Occipital lobe (tissue), 2 donors: ENCODE results near the gene ZMYND8. TPM values are rescaled to one million over a fixed set of nuclear protein-coding genes. Genes with fewer than 3 reads are reported as not detected.
"Not testable (repeated sequence)": the region's sequence is repeated elsewhere in the genome, so short reads cannot be mapped to it uniquely, and the experiment has no call there.

Source experiments
- DNase-seq: peaks from one replicate; lab custom pipeline; 2025; lab: John Stamatoyannopoulos, UW
- total RNA-seq: library from RNA; depleted of rRNA; stranded (reverse); fragments of >200 nt; gene quantifications from one replicate; pipeline ENCODE4 v1.2.3, GENCODE V29; 2014

The ZMYND8 gene
- total RNA-seq, 1 donor from 2014 or later, result 58.6 TPM

- DNase-seq, result no peak
Observed at GRCh38 chr20:47286681-47287080, 69.8 kb downstream of the ZMYND8 start.

DNA sequence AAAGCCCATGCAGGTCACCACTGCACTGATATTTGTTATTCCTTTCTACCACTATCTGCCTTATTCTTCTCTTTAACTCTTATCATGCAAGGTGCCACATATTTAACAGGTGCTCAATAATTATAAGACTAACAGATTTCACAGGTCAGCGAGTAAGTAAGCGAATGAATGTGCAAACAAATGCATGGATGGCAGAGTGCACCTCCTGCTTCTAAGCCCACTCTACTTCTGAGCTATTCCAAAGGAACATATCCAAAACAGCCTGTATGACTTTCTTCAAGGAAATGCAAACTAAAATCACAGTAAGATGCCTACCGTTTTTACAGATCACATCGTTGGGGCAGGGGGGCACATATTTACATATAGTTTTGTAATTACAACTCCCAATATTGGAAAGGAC is 71.3 kb downstream of the ZMYND8 start:
- no peak for DNase-seq

GRCh38 chr20:47284373-47284772 is 72.1 kb downstream of the ZMYND8 start:
- no peak for DNase-seq

- DNase-seq, result no peak
Observed at GRCh38 chr20:47283411-47283810, 73.1 kb downstream of the ZMYND8 start.

GRCh38 chr20:47282864-47283263 is 73.6 kb downstream of the ZMYND8 start:
- no peak for DNase-seq

DNA sequence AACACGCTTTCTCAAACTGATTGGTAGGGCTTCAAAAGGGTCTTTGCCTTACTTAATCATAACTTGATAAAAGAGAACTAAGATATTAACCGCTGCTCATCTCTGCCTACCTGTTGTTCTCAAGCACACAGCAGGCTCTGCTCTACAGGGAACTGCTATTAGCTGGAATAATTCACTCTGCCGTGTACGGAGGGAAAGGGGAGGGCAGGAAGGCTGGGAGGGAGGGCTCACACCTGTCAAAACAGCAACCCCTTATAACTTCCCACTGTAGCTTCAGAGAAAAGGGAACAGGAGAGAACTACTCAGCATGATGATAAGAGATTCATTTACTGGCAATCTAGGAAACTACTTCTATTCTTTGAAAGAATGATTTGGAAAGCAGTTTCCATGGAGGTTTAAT is 75.1 kb downstream of the ZMYND8 start:
- DNase-seq, result no peak

- DNase-seq, result no peak
Observed at GRCh38 chr20:47280668-47281067, 75.8 kb downstream of the ZMYND8 start.

DNA sequence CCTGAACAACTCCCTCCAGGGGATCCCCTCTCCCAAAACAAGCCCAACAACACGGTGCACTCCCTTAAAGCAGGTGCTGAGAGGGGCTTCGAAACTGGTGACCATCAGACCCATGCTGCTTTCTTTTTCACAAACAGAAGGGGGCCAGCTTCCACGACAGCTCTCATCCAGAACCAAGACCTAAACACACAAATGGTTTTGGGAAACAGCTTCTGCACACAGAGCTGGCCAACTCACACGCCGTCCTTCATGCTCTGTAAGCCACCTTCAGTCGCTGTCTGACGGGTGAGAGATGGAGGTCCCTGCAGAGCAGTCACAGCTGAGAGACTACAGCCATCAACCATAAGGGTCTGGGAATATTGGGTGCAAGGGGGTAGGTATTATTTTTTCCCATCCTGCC is 76.3 kb downstream of the ZMYND8 start:
- DNase-seq, result no peak

DNA sequence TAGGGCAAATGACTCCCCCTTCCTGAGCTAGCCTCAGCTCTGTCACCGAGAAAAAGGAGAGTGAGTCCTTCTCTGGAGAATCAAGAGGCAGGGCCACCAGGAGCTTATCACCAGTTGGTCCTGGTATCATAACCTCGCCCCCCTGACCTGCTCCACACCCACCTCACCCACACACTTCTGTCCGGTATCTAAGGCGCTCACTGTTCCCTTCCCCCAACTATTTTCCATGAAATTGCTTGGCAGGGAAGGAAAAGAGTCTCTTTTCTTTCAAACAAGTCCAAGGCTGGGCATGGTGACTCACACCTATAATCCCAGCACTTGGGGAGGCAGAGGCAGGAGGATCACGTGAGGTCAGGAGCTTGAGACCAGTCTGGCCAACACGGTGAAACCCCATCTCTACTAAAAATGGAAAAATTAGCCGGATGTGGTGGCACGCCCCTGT is 77.6 kb downstream of the ZMYND8 start:
- DNase-seq, result no peak

DNA sequence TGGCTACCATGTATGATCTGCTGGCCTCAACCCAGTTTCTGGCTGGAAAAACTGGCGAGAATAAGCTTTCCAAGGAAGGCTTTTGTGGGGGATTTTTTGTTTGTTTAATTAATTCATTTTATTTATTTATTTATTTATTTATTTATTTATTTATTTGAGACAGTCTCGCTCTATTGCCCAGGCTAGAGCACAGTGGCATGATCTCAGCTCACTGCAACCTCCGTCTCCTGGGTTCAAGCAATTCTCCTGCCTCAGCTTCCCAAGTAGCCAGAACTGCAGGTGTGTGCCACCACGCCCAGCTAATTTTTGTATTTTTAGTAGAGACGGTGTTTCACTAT is 79.0 kb downstream of the ZMYND8 start:
- DNase-seq, result not testable (repeated sequence)

DNA sequence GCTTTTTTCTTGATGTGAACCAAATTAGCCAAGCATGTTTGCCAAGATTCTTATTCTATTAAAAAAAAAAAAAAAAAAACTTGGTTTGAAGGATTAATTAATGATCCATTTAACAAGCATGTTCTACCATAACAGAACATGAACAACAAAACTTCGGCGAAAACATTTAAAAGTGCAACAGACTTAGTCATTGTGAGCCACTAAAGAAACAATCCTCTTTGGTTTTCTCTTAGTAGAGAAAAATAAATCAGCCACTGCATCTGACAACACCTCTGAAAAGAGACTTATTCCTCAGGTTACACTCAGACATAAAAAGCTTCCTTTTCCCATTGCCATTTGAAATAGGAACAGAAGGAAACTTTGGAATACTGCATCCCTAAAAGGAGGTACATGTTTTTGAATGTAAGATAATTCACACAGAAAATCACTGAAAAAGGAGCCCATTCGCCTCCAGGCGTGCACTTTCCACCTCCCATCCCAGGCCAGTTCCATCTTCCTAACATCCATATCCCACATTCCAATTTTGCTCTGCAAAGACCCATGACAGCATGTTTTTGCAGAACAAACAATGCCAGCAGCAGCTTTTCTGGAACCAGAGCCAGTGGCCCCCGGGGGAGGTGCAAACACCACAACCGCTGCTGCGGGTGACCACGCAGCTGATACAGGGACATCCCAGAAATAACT is 79.5 kb downstream of the ZMYND8 start:
- DNase-seq, result peak; percentile 48

- DNase-seq, result no peak
Observed at GRCh38 chr20:47276251-47276650, 80.2 kb downstream of the ZMYND8 start.

- DNase-seq, result no peak
Observed at GRCh38 chr20:47275548-47275947, 81.0 kb downstream of the ZMYND8 start.

GRCh38 chr20:47274401-47275108 is 81.9 kb downstream of the ZMYND8 start:
- DNase-seq, result no peak

DNA sequence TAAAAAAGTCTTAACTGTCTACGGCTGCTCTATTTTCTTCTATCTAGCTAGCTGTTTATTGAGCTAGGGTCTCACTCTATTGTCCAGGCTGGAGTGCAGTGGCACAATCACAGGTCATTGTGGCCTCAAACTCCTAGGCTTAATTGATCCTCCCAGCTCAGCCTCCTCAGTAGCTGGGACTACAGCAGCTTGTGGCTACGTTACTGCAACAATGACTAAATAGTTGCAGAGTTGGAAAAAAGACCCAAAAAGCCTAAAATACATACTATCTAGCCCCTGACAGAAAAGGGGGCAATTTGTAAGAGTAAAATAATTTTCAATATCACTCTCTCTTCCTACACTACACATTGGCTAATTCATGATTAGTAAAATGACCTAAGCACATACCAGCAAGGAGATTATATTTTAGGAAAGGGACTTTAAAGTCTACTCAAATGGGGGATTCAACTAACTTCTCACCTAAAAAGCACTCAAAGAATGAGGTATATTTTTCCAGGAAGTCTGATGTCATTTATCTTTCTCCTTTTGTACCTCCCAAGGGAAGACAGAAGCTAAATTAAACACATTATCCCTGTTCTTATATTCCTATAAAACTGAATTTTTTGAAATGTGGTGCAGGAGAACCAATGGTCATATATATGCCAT is 82.8 kb downstream of the ZMYND8 start:
- DNase-seq, result no peak

- DNase-seq, result no peak
Observed at GRCh38 chr20:47272893-47273590, 83.5 kb downstream of the ZMYND8 start.

DNA sequence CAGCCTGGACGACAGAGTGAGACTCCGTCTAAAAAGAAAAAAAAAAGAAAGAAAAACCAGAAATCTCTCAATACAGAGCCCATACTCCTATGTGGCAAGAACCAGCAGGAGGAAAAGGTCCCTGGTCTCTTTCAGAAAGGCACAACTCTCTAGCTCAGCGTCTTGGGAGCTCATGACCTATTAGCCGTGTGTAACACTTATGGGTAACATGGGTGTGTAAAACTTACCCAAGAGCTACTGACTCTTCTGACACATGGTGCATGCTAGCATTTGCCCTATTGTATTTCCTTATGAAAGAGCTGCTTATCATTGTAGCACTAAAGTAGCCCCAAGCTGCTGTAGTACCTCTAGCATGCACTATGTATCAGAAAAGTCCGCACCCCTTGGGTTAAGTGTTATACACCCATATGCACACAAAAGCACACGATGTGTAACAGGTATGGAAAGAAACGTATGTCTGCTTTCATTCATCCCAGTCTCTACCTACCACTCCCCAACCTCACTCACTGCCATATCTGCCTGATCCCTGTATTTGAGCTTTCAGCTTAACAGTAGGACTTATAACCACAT is 85.4 kb downstream of the ZMYND8 start:
- no peak for DNase-seq

- DNase-seq, result no peak
Observed at GRCh38 chr20:47269309-47270165, 87.0 kb downstream of the ZMYND8 start.

DNA sequence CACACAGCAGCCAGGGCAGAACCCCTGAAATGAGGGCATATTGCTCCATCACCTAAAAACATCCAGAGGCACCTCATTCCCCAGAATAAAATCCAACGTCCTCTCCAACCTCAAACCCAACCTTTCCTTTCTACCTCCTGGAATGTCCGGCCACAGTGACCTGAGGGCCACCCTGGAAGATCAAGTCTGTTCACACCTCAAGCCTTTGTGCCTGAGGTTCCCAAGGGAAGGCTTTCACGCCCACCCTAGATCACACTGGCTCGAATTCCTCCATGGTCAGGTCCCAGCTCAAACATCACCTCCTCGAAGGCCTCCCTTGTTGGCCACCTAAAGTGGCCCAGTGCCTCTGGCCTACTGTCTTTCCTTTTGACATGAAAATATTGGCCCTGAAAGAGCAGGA is 88.9 kb downstream of the ZMYND8 start:
- DNase-seq, result no peak

- DNase-seq, result no peak
Observed at GRCh38 chr20:47266847-47267515, 89.5 kb downstream of the ZMYND8 start.
